Astrocyte (in vitro differentiated cells and primary cell): ENCODE measurements around the gene MBNL1. TPM values are rescaled to one million over a fixed set of nuclear protein-coding genes. Genes with fewer than 3 reads are reported as not detected.
A peak's percentile ranks its signal among the peaks of the same experiment; 100 is the strongest.

Experiments
- DNase-seq: peaks from one replicate; pipeline ENCODE4 v3.0.0-alpha.2; 2010; ENCODE audit warnings: low read depth
- FAIRE-seq: peaks from 2 replicates; lab custom pipeline; 2011; peaks lifted over from hg19 to GRCh38; lab: Jason Lieb, UNC
- H2AFZ ChIP-seq: 2 replicates; pipeline ENCODE4 v1.6.0; 2012; ENCODE audit warnings: low read depth, low read length, inconsistent platforms
- H3K27ac ChIP-seq: 2 replicates; pipeline ENCODE4 v1.5.1; 2011; ENCODE audit warnings: low read depth, low read length, inconsistent platforms
- H3K27me3 ChIP-seq: 2 replicates; pipeline ENCODE4 v1.6.0; 2011; ENCODE audit warnings: low read length, inconsistent platforms; ENCODE audit not compliant: insufficient read depth
- H3K36me3 ChIP-seq: 2 replicates; pipeline ENCODE4 v1.5.1; 2011; ENCODE audit warnings: low read length, inconsistent platforms; ENCODE audit not compliant: insufficient read depth
- H3K4me1 ChIP-seq: 2 replicates; pipeline ENCODE4 v1.5.1; 2011; ENCODE audit warnings: low read length, inconsistent platforms; ENCODE audit not compliant: insufficient read depth
- H3K4me2 ChIP-seq: 2 replicates; pipeline ENCODE4 v1.6.0; 2012; ENCODE audit warnings: low read length, inconsistent platforms
- H3K4me3 ChIP-seq: 2 replicates; pipeline ENCODE4 v1.5.1; 2011; ENCODE audit warnings: low read depth, mild to moderate bottlenecking, low read length, inconsistent platforms; ENCODE audit not compliant: insufficient read depth
- H3K79me2 ChIP-seq: 2 replicates; pipeline ENCODE4 v1.6.0; 2012; ENCODE audit warnings: mild to moderate bottlenecking, low read length, inconsistent platforms; ENCODE audit not compliant: insufficient read depth
- H3K9ac ChIP-seq: 2 replicates; pipeline ENCODE4 v1.6.0; 2012; ENCODE audit warnings: mild to moderate bottlenecking, low read length, inconsistent platforms
- H3K9me3 ChIP-seq: 2 replicates; pipeline ENCODE4 v1.5.1; 2012; ENCODE audit warnings: low read depth, mild to moderate bottlenecking, low read length, inconsistent platforms; ENCODE audit not compliant: insufficient read depth
- H4K20me1 ChIP-seq: 2 replicates; pipeline ENCODE4 v1.6.0; 2012; ENCODE audit warnings: low read length, inconsistent platforms; ENCODE audit not compliant: insufficient read depth
- H3K27ac Mint-ChIP-seq: one replicate; pipeline ENCODE4 v1.8.0; 2021; ENCODE audit warnings: mild to moderate bottlenecking, mixed read lengths; ENCODE audit not compliant: unreplicated experiment
- H3K27me3 Mint-ChIP-seq: one replicate; pipeline ENCODE4 v1.8.0; 2021; ENCODE audit warnings: low read depth, mixed read lengths; ENCODE audit not compliant: unreplicated experiment
- H3K36me3 Mint-ChIP-seq: one replicate; pipeline ENCODE4 v1.8.0; 2021; ENCODE audit warnings: low read depth, mixed read lengths; ENCODE audit not compliant: unreplicated experiment
- H3K4me1 Mint-ChIP-seq: one replicate; pipeline ENCODE4 v1.8.0; 2021; ENCODE audit warnings: low read depth, mixed read lengths; ENCODE audit not compliant: unreplicated experiment
- H3K4me3 Mint-ChIP-seq: one replicate; pipeline ENCODE4 v1.8.0; 2021; ENCODE audit warnings: mild to moderate bottlenecking, moderate library complexity, mixed read lengths; ENCODE audit not compliant: unreplicated experiment
- H3K9me3 Mint-ChIP-seq: one replicate; pipeline ENCODE4 v1.8.0; 2021; ENCODE audit warnings: mild to moderate bottlenecking, mixed read lengths; ENCODE audit not compliant: unreplicated experiment
- CTCF ChIP-seq: IDR thresholded peaks from 2 replicates; pipeline ENCODE4 v1.5.1; 2011; ENCODE audit warnings: low read depth, mild to moderate bottlenecking, inconsistent platforms, low read length, moderate library complexity; ENCODE audit not compliant: insufficient read depth
- EZH2 ChIP-seq: IDR thresholded peaks from 2 replicates; pipeline ENCODE4 v1.6.1; 2012; ENCODE audit warnings: mild to moderate bottlenecking, low read length, inconsistent platforms; ENCODE audit not compliant: insufficient read depth
- total RNA-seq: library from RNA; stranded (reverse); gene quantifications from 2 replicates; pipeline ENCODE4 v1.2.1, GENCODE V29; 2021

MBNL1 gene
- total RNA-seq, 1 donor from 2014 or later: 93.1 TPM

DNA sequence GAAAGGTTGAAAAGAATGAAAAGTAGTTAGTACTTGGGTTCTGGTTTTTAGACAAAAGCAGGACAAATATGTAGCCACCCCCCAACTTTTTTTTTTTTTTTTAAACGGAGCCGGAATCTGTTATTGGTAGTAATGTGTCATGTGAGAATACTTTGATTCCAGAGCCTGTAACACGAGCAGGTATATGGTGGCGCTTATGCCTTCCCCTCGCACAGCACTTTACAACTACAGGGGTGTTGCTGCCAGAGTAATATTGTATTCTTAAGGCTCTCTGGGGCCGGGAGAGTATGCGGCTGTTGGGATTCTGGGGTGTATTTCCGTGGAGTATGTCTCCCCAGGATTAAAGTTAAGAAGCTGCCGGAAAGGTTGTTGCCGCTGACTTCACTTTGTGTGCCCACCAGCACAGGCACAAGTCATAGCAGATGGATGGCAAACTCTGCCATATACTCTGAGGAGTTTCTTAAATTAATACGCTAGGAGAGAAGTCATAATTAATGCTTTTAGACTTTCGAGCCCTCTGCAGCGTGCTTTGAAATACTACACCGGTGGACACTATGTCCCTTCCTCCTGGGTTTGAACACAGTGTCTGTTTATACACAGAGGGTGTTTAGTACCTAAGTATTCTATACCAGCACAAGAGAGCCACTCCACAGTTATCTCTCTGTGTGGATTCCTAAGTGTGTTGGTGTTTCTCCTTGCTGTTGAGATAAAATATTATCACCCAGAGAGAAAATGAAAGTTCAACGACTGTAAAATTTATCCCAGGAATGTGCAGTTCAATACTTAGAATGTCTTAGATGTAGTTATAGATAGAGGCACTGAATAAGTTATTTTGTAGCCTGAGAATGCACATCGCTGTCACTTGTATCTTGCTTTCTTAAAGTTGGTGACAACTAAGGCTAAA lies 1.4 kb downstream of the MBNL1 start:
- Mint-ChIP-seq H3K27me3 (no peaks in the 10 kb centered on the region), H3K9me3 (no peaks in the 10 kb centered on the region), H3K4me3 (peak overlapping the region; percentile 99), H3K36me3 (peaks cover 3% of the 10 kb centered on the region), H3K27ac (peak overlapping the region; percentile 96), H3K4me1 (peaks cover 33% of the 10 kb centered on the region)
- H3K27me3 ChIP-seq: no peaks in the 10 kb centered on the region
- peaks cover 28% of the 10 kb centered on the region for H3K4me1 ChIP-seq
- H3K9me3 ChIP-seq: no peaks in the 10 kb centered on the region
- peak; percentile 70 for DNase-seq
- peaks cover 81% of the 10 kb centered on the region for H3K79me2 ChIP-seq
- FAIRE-seq: no peak
- peak overlapping the region; percentile 93 for H3K27ac ChIP-seq
- peak overlapping the region; percentile 77 for H3K4me2 ChIP-seq
- H4K20me1 ChIP-seq: peaks cover 14% of the 10 kb centered on the region
- peak overlapping the region; percentile 90 for H3K4me3 ChIP-seq
- no peak overlapping the region for H2AFZ ChIP-seq
- H3K36me3 ChIP-seq: no peaks in the 10 kb centered on the region
- peak overlapping the region; percentile 92 for H3K9ac ChIP-seq
- TF ChIP-seq EZH2: no peak
- no peak for TF ChIP-seq CTCF

- no peaks in the 10 kb centered on the region for H3K27me3 Mint-ChIP-seq
- H3K9me3 Mint-ChIP-seq: no peaks in the 10 kb centered on the region
- H3K27ac Mint-ChIP-seq: peak overlapping the region; percentile 96
- peak overlapping the region; percentile 90 for H3K4me3 ChIP-seq
- H3K79me2 ChIP-seq: peaks cover 90% of the 10 kb centered on the region
- H3K9ac ChIP-seq: peak overlapping the region; percentile 92
- TF ChIP-seq EZH2 (no peak), CTCF (no peak)
- H3K4me1 ChIP-seq: peaks cover 28% of the 10 kb centered on the region
- H2AFZ ChIP-seq: no peak overlapping the region
- no peaks in the 10 kb centered on the region for H3K9me3 ChIP-seq
- FAIRE-seq: no peak
- H4K20me1 ChIP-seq: peaks cover 21% of the 10 kb centered on the region
- H3K4me3 Mint-ChIP-seq: peak overlapping the region; percentile 99
- peak overlapping the region; percentile 93 for H3K27ac ChIP-seq
- H3K4me1 Mint-ChIP-seq: peaks cover 32% of the 10 kb centered on the region
- no peaks in the 10 kb centered on the region for H3K36me3 ChIP-seq
- H3K36me3 Mint-ChIP-seq: peaks cover 3% of the 10 kb centered on the region
- DNase-seq: no peak
- H3K27me3 ChIP-seq: no peaks in the 10 kb centered on the region
- peak overlapping the region; percentile 77 for H3K4me2 ChIP-seq
These were observed 2.2 kb downstream of the MBNL1 start for GRCh38 chr3:152270937-152271336.
